Esophagus squamous epithelium (tissue), 5 donors: ENCODE results near the gene ZNF746. TPM values are rescaled to one million over a fixed set of nuclear protein-coding genes. Genes with fewer than 3 reads are reported as not detected.

ENCODE experiments used
- DNase-seq: peaks from one replicate; lab custom pipeline; 2025; lab: John Stamatoyannopoulos, UW
- H3K27ac ChIP-seq, 4 donors: fragments of 200-600 bp; sonication (generic); one replicate each; pipeline ENCODE4 v1.5.1; 2016 to 2019; ENCODE audit warnings: mild to moderate bottlenecking in 1 of 4
- H3K27me3 ChIP-seq, 4 donors: fragments of 200-600 bp; sonication (generic); 1 replicate in 3 of 4; 2 replicates in 1 of 4; pipeline versions ENCODE4 v1.5.1 to v1.6.0; 2017 to 2021; ENCODE audit warnings: antibody characterized with exemption in 1 of 4
- H3K36me3 ChIP-seq, 3 donors: fragments of 200-600 bp; sonication (generic); one replicate each; pipeline ENCODE4 v1.5.1; 2016 to 2019
- H3K4me1 ChIP-seq, 3 donors: fragments of 200-600 bp; sonication (generic); one replicate each; pipeline ENCODE4 v1.5.1; 2017 to 2019
- H3K4me3 ChIP-seq, 4 donors: fragments of 200-600 bp; sonication (generic); 1 replicate in 3 of 4; 2 replicates in 1 of 4; pipeline ENCODE4 v1.5.1; 2016 to 2019; ENCODE audit warnings: mild to moderate bottlenecking in 2 of 4, moderate library complexity in 1 of 4
- H3K9me3 ChIP-seq, 3 donors: fragments of 200-600 bp; sonication (generic); one replicate each; pipeline ENCODE4 v1.5.1; 2016 to 2019
- CTCF ChIP-seq, 6 experiments: fragments of 450-650 bp in 4 of 6; fragments of 200-600 bp in 2 of 6; sonication (generic) in 2 of 6; IDR thresholded peaks; one replicate each; pipeline ENCODE4 v1.5.1; 2016 to 2019; ENCODE audit warnings: antibody characterized with exemption in 6 of 6, mild to moderate bottlenecking in 4 of 6, moderate library complexity in 4 of 6
- POLR2A ChIP-seq, 4 donors: fragments of 450-650 bp; IDR thresholded peaks; one replicate each; pipeline ENCODE4 v1.6.1; 2017; ENCODE audit warnings: antibody characterized with exemption in 4 of 4, mild to moderate bottlenecking in 4 of 4, moderate library complexity in 3 of 4
- WGBS, 2 donors: methylation state at CpG; one replicate each; pipeline ENCODE4 v1.1.5; 2018; 5-methylcytosine and 5-hydroxymethylcytosine counted together
- intact Hi-C: fragments of 100-400 bp; cut with DNase I; formaldehyde crosslinking; loops from one replicate; pipeline ENCODE4 v1.15.0; 2022
- total RNA-seq, 4 donors: library from RNA; depleted of rRNA; stranded (reverse); fragments of >200 nt; gene quantifications; one replicate each; pipeline ENCODE4 v1.1.0, GENCODE V29; 2016
- donor health status: DM: yes; HTN: yes; CAD: no.

ZNF746 gene
- total RNA-seq, 4 donors from 2014 or later: 9.8 to 16.2 (median 12.5) TPM

GRCh38 chr7:149422914-149423301 lies 74.7 kb downstream of the ZNF746 start:
- no peaks in the 10 kb centered on the region for H3K9me3 ChIP-seq
- H3K4me3 ChIP-seq: peak overlapping the region; percentile 36 to 69 (median 52)
- peaks cover 5 to 23% (median 10%) of the 10 kb centered on the region in 3 donors for H3K4me1 ChIP-seq
- no peaks in the 10 kb centered on the region for H3K27me3 ChIP-seq
- H3K27ac ChIP-seq: peak overlapping the region; percentile 45 to 73 (median 66)
- no peak for DNase-seq
- no peak for TF ChIP-seq CTCF (IDR thresholded peaks at IDR 0.05)
- no peak for TF ChIP-seq POLR2A (IDR thresholded peaks at IDR 0.05)
- WGBS, 2 donors: 10% methylated on average over 2 of the region's 35 CpGs; no CpG with 5 or more reads in 1 of the 2 donors
- no peaks in the 10 kb centered on the region for H3K36me3 ChIP-seq
- intact Hi-C loops: no loop called here

Other genes with a start within 250 kb of the ZNF746 start
- gene ZNF783, start 235.6 kb downstream of the ZNF746 start, total RNA-seq: 10 to 100 TPM in 1 of 4 donors, 1 to 10 TPM in 3; 3.1 to 15.6 (median 4.8) TPM
- 1 to 10 TPM; 4.6 to 9.7 (median 7.8) TPM for gene ZNF777, start 36.7 kb downstream of the ZNF746 start, total RNA-seq